ENCODE measurements around the gene LAPTM5. TPM values are rescaled to one million over a fixed set of nuclear protein-coding genes. Genes with fewer than 3 reads are reported as not detected.
A peak's percentile ranks its signal among the peaks of the same experiment; 100 is the strongest.

Gene LAPTM5
- total and polyA plus RNA-seq, 7 donors: 3.0 to 14.5 (median 13.1) TPM

- intact Hi-C loops (cut with DNase I): loop anchor here (5.0 to 10.0 kb wide), 7 partner anchors 178 to 1813 kb away; partner anchors contain the start of gene PTPRU (in 1 of the 2)
- 59 to 87% (median 81%) methylated on average over 4 of the region's 4 CpGs for WGBS, 3 donors
Measured at GRCh38 chr1:30705698-30706097, 51.9 kb downstream of the LAPTM5 start.

DNA sequence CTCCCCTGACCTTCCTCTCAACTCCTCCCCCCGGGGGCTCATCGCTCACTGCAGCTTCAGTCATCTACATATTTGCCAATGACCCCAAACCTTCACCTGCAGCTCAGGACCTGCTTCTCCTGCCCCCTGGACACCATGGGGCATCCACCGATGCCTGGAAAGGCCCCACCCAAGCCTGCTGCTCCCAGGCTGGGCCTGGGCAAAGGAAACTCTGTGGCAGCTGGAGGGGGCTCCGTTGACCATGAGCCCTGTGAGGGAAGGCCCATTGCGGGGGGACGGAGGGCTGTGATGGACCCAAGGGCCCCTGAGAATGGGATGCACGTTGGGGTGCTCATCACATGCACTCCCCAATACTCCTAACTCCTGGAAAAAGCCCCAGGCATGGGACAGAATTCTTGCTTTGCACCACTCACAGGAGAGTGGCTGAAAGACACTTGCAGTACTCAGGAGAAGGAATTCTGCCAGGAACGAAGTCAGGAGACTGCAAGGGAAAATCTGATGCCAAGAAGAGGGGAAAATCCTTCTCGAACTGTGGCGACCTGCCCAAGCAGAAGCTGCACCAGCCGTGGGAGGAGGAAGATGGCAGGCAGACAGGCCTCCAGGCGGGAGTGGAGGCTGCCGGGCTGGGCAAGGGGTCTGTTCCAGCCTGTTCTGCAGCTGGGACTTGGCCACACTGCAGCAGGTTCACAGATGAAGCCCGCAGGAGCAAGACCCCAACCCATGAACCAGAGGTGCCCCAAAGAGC lies 52.6 kb downstream of the LAPTM5 start:
- Histone ChIP-seq H3K9me3 (no peaks in the 10 kb centered on the region), H3K4me3 (no peak overlapping the region), H3K27me3 (ENCODE audit: insufficient read depth in 3 of 3, low read length in 2 of 3) (peaks cover 0 to 2% (median 0%) of the 10 kb centered on the region in 3 donors), H3K36me3 (ENCODE audit: insufficient read depth in 1 of 2, low read depth in 1 of 2) (no peaks in the 10 kb centered on the region), H3K4me1 (peaks cover 4% of the 10 kb centered on the region), H3K27ac (no peak overlapping the region)
- intact Hi-C loops (cut with DNase I): loop anchor here (5.0 to 10.0 kb wide), 7 partner anchors 178 to 1813 kb away; partner anchors contain the start of gene PTPRU (in 1 of the 2)
- 57 to 77% (median 69%) methylated on average over 14 of the region's 14 CpGs for WGBS, 3 donors
- DNase-seq (peak in 1 of 2 donors; percentile 43), ATAC-seq (no peak)
- TF ChIP-seq, protein P1, sequence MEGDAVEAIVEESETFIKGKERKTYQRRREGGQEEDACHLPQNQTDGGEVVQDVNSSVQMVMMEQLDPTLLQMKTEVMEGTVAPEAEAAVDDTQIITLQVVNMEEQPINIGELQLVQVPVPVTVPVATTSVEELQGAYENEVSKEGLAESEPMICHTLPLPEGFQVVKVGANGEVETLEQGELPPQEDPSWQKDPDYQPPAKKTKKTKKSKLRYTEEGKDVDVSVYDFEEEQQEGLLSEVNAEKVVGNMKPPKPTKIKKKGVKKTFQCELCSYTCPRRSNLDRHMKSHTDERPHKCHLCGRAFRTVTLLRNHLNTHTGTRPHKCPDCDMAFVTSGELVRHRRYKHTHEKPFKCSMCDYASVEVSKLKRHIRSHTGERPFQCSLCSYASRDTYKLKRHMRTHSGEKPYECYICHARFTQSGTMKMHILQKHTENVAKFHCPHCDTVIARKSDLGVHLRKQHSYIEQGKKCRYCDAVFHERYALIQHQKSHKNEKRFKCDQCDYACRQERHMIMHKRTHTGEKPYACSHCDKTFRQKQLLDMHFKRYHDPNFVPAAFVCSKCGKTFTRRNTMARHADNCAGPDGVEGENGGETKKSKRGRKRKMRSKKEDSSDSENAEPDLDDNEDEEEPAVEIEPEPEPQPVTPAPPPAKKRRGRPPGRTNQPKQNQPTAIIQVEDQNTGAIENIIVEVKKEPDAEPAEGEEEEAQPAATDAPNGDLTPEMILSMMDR (IDR thresholded peaks at IDR 0.05): no peak

More at GRCh38 chr1:30705698-30706097, 51.9 kb downstream of the LAPTM5 start:
- TF ChIP-seq, protein P1 (IDR thresholded peaks at IDR 0.05): no peak
- ATAC-seq: no peak
- H3K27me3 ChIP-seq (ENCODE audit: insufficient read depth in 3 of 3, low read length in 2 of 3): peaks cover 0 to 2% (median 0%) of the 10 kb centered on the region in 3 donors
- no peak overlapping the region for H3K4me3 ChIP-seq
- H3K9me3 ChIP-seq: no peaks in the 10 kb centered on the region
- H3K27ac ChIP-seq: no peak overlapping the region
- DNase-seq: no peak
- H3K4me1 ChIP-seq: peaks cover 4% of the 10 kb centered on the region
- no peaks in the 10 kb centered on the region for H3K36me3 ChIP-seq (ENCODE audit: insufficient read depth in 1 of 2, low read depth in 1 of 2)

GRCh38 chr1:30704271-30704670 lies 53.3 kb downstream of the LAPTM5 start:
- intact Hi-C loops (cut with DNase I): loop anchor here in 1 of 2 donors (10.0 kb wide), 2 partner anchors 589 to 909 kb away; no protein-coding TSS in a partner anchor
- 38 to 56% (median 52%) methylated on average over 4 of the region's 4 CpGs for WGBS, 3 donors
- TF ChIP-seq, protein P1 (IDR thresholded peaks at IDR 0.05): no peak
- no peak overlapping the region for H3K4me3 ChIP-seq
- H3K9me3 ChIP-seq: no peaks in the 10 kb centered on the region
- H3K4me1 ChIP-seq: peaks cover 4% of the 10 kb centered on the region
- DNase-seq (peak; percentile 50 to 70), ATAC-seq (no peak)
- H3K27ac ChIP-seq: no peak overlapping the region
- H3K36me3 ChIP-seq (ENCODE audit: insufficient read depth in 1 of 2, low read depth in 1 of 2): no peaks in the 10 kb centered on the region
- H3K27me3 ChIP-seq (ENCODE audit: insufficient read depth in 3 of 3, low read length in 2 of 3): peaks cover 0 to 2% (median 0%) of the 10 kb centered on the region in 3 donors

GRCh38 chr1:30702823-30703222 lies 54.8 kb downstream of the LAPTM5 start:
- H3K27ac ChIP-seq: no peak overlapping the region
- no peak for ATAC-seq
- no peak overlapping the region for H3K4me3 ChIP-seq
- TF ChIP-seq, protein P1 (IDR thresholded peaks at IDR 0.05): no peak
- no peaks in the 10 kb centered on the region for H3K36me3 ChIP-seq (ENCODE audit: insufficient read depth in 1 of 2, low read depth in 1 of 2)
- intact Hi-C loops (cut with DNase I): loop anchor here in 1 of 2 donors (10.0 kb wide), 2 partner anchors 588 to 908 kb away; no protein-coding TSS in a partner anchor
- peaks cover 0 to 2% (median 0%) of the 10 kb centered on the region in 3 donors for H3K27me3 ChIP-seq (ENCODE audit: insufficient read depth in 3 of 3, low read length in 2 of 3)
- H3K9me3 ChIP-seq: no peaks in the 10 kb centered on the region
- no peak for DNase-seq
- H3K4me1 ChIP-seq: peaks cover 2% of the 10 kb centered on the region

Measured in psoas muscle (tissue), 8 donors.